HepG2 (cell line): ENCODE data around the gene KRI1. TPM values are rescaled to one million over a fixed set of nuclear protein-coding genes. Genes with fewer than 3 reads are reported as not detected.

Experiments
- ARNTL ChIP-seq: sonication (generic); formaldehyde crosslinking; IDR thresholded peaks from 2 replicates; pipeline ENCODE4 v1.4.0; 2020; ENCODE audit warnings: mild to moderate bottlenecking, missing genetic modification reagents
- CEBPB ChIP-seq: IDR thresholded peaks from 2 replicates; pipeline ENCODE4 v1.6.1; 2011; ENCODE audit warnings: low read depth, low read length, improper control_type of control experiment, borderline replicate concordance
- CENPT ChIP-seq: sonication (generic); formaldehyde crosslinking; IDR thresholded peaks from 2 replicates; pipeline ENCODE4 v1.8.0; 2022; ENCODE audit warnings: low read depth, mild to moderate bottlenecking, moderate library complexity, missing genetic modification reagents
- FOXK1 ChIP-seq: sonication (generic); formaldehyde crosslinking; IDR thresholded peaks from 2 replicates; pipeline ENCODE4 v1.4.0; 2020; ENCODE audit warnings: low read depth, missing genetic modification reagents, borderline replicate concordance
- HMGXB4 ChIP-seq, 2 experiments: sonication (generic) in 1 of 2; formaldehyde crosslinking in 1 of 2; IDR thresholded peaks; 2 replicates each; pipeline versions ENCODE4 v1.4.0 to v1.6.1; 2018 to 2020; ENCODE audit warnings: missing genetic modification reagents in 2 of 2, borderline replicate concordance in 1 of 2, low read depth in 1 of 2, mild to moderate bottlenecking in 1 of 2, missing biosample characterization in 1 of 2
- MTF2 ChIP-seq: sonication (generic); formaldehyde crosslinking; IDR thresholded peaks from 2 replicates; pipeline ENCODE4 v1.5.0; 2020; ENCODE audit warnings: missing genetic modification reagents, borderline replicate concordance
- RNF219 ChIP-seq: sonication (generic); formaldehyde crosslinking; IDR thresholded peaks from 2 replicates; pipeline ENCODE4 v1.5.0; 2020; ENCODE audit warnings: mild to moderate bottlenecking, missing genetic modification reagents
- SRSF9 ChIP-seq: fragments of 200-400 bp; formaldehyde crosslinking; IDR thresholded peaks from 2 replicates; pipeline ENCODE4 v1.6.1; 2018; ENCODE audit warnings: borderline replicate concordance, mild to moderate bottlenecking, low read depth, low read length; ENCODE audit not compliant: insufficient read depth, poor library complexity, severe bottlenecking
- TBP ChIP-seq: sonication (generic); formaldehyde crosslinking; IDR thresholded peaks from 2 replicates; pipeline ENCODE4 v1.5.0; 2020; ENCODE audit warnings: missing genetic modification reagents
- THAP11 ChIP-seq: IDR thresholded peaks from 2 replicates; pipeline ENCODE4 v1.6.1; 2016; ENCODE audit warnings: missing biosample characterization, missing genetic modification reagents
- THAP8 ChIP-seq: sonication (generic); formaldehyde crosslinking; IDR thresholded peaks from 2 replicates; pipeline ENCODE4 v1.5.1; 2020; ENCODE audit warnings: missing genetic modification reagents, mild to moderate bottlenecking, borderline replicate concordance
- ZBTB10 ChIP-seq: sonication (generic); formaldehyde crosslinking; IDR thresholded peaks from 2 replicates; pipeline ENCODE4 v1.4.0; 2020; ENCODE audit warnings: missing genetic modification reagents, borderline replicate concordance
- ZBTB7B ChIP-seq: sonication (generic); formaldehyde crosslinking; IDR thresholded peaks from 2 replicates; pipeline ENCODE4 v1.4.0; 2020; ENCODE audit warnings: missing genetic modification reagents
- ZKSCAN8 ChIP-seq: IDR thresholded peaks from 2 replicates; pipeline ENCODE4 v1.6.1; 2016; ENCODE audit warnings: borderline replicate concordance, missing genetic modification reagents, missing compliant biosample characterization
- ZMAT5 ChIP-seq: sonication (generic); formaldehyde crosslinking; IDR thresholded peaks from 2 replicates; pipeline ENCODE4 v1.5.0; 2020; ENCODE audit warnings: mild to moderate bottlenecking, low read depth, missing genetic modification reagents, borderline replicate concordance
- ZNF138 ChIP-seq: sonication (generic); formaldehyde crosslinking; IDR thresholded peaks from 2 replicates; pipeline ENCODE4 v1.5.0; 2020; ENCODE audit warnings: mild to moderate bottlenecking, low read depth, missing genetic modification reagents
- ZNF33B ChIP-seq: sonication (generic); formaldehyde crosslinking; IDR thresholded peaks from 2 replicates; pipeline ENCODE4 v1.5.1; 2020; ENCODE audit warnings: mild to moderate bottlenecking, missing genetic modification reagents
- ZNF451 ChIP-seq: sonication (generic); formaldehyde crosslinking; IDR thresholded peaks from 2 replicates; pipeline ENCODE4 v1.5.0; 2020; ENCODE audit warnings: mild to moderate bottlenecking, missing genetic modification reagents
- ZNF75D ChIP-seq: sonication (generic); formaldehyde crosslinking; IDR thresholded peaks from 2 replicates; pipeline ENCODE4 v1.8.1; 2023; ENCODE audit warnings: missing genetic modification reagents, mild to moderate bottlenecking, borderline replicate concordance
- polyA plus RNA-seq, 8 experiments: library from polyadenylated mRNA; depleted of rRNA in 3 of 8; stranded (reverse) in 7 of 8; unstranded in 1 of 8; fragments of >200 nt; fragmentation: Illumina TruSeq in 4 of 8; extraction: Trizol in 4 of 8; gene quantifications; 2 replicates each; pipeline versions ENCODE4 v1.2.1 to v1.2.3, GENCODE V29; 2011 to 2016; ENCODE audit warnings: low read depth in 4 of 8, missing spikeins in 1 of 8, mixed read lengths in 1 of 8; ENCODE audit not compliant: insufficient read depth in 1 of 8
- total RNA-seq, 5 experiments: library from RNA; depleted of rRNA; stranded (reverse); fragments of >200 nt; fragmentation: Illumina TruSeq; extraction: Trizol; gene quantifications; 2 replicates each; pipeline ENCODE4 v1.2.3, GENCODE V29; 2016; ENCODE audit warnings: low read depth in 1 of 5

The KRI1 gene
- total and polyA plus RNA-seq, 2 of the 13 experiments (the other 11 are each of a cell fraction or from before 2014, with no cell fraction given): 9.1 to 11.7 TPM

GRCh38 chr19:10565567-10566407, at the start of gene KRI1 (continued):
- TF ChIP-seq ZNF451 (CRISPR knock-in tag) (peak; percentile 98), ZNF75D (no peak), THAP8 (CRISPR knock-in tag) (peak; percentile 84), FOXK1 (peak; percentile 82), ZBTB10 (CRISPR knock-in tag) (peak; percentile 89), TBP (CRISPR knock-in tag) (no peak), ZNF138 (CRISPR knock-in tag) (peak; percentile 96; the same call in 1 of the 2 replicates), ZKSCAN8 (peak; percentile 76; the same call in 1 of the 2 replicates), HMGXB4 (CRISPR knock-in tag; IDR thresholded peaks at IDR 0.05; ENCODE audit: borderline replicate concordance in 1 of 2, low read depth in 1 of 2) (peak; percentile 86 to 88; a peak in 3 of 4 replicates), ZMAT5 (no peak), SRSF9 (no peak), ZBTB7B (CRISPR knock-in tag) (peak; percentile 58; the same call in 1 of the 2 replicates), THAP11 (CRISPR knock-in tag) (peak; percentile 82), MTF2 (CRISPR knock-in tag) (no peak), CEBPB (no peak), CENPT (CRISPR knock-in tag) (0 out of 2 replicates have a peak, but pooled peaks have one; percentile 35), RNF219 (no peak), ARNTL (0 out of 2 replicates have a peak, but pooled peaks have one; percentile 37), ZNF33B (CRISPR knock-in tag) (peak; percentile 43; the same call in 1 of the 2 replicates)
